ENCODE measurements around the gene UQCC2.

Gene UQCC2

GRCh38 chr6:33723371-33724085 is 12.0 kb upstream of the UQCC2 start:
- TF ChIP-seq POLR2AphosphoS5 (IDR thresholded peaks at IDR 0.05; ENCODE audit: low read depth, low read length): no peak
- TF ChIP-seq SIN3A (IDR thresholded peaks at IDR 0.05; ENCODE audit: borderline replicate concordance, insufficient read depth, low read length): no peak
- no peak for TF ChIP-seq FOXP2 (optimal IDR thresholded peaks at IDR 0.05; ENCODE audit: borderline replicate concordance, extremely low read depth, extremely low read length, insufficient read depth)
- TF ChIP-seq, protein P1, sequence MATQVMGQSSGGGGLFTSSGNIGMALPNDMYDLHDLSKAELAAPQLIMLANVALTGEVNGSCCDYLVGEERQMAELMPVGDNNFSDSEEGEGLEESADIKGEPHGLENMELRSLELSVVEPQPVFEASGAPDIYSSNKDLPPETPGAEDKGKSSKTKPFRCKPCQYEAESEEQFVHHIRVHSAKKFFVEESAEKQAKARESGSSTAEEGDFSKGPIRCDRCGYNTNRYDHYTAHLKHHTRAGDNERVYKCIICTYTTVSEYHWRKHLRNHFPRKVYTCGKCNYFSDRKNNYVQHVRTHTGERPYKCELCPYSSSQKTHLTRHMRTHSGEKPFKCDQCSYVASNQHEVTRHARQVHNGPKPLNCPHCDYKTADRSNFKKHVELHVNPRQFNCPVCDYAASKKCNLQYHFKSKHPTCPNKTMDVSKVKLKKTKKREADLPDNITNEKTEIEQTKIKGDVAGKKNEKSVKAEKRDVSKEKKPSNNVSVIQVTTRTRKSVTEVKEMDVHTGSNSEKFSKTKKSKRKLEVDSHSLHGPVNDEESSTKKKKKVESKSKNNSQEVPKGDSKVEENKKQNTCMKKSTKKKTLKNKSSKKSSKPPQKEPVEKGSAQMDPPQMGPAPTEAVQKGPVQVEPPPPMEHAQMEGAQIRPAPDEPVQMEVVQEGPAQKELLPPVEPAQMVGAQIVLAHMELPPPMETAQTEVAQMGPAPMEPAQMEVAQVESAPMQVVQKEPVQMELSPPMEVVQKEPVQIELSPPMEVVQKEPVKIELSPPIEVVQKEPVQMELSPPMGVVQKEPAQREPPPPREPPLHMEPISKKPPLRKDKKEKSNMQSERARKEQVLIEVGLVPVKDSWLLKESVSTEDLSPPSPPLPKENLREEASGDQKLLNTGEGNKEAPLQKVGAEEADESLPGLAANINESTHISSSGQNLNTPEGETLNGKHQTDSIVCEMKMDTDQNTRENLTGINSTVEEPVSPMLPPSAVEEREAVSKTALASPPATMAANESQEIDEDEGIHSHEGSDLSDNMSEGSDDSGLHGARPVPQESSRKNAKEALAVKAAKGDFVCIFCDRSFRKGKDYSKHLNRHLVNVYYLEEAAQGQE (IDR thresholded peaks at IDR 0.05; ENCODE audit: insufficient read depth in 1 of 2, low read depth in 2 of 2, low read length in 2 of 2): no peak
- TF ChIP-seq TAF1 (IDR thresholded peaks at IDR 0.05; ENCODE audit: borderline replicate concordance, insufficient read depth, low read length): no peak

DNA sequence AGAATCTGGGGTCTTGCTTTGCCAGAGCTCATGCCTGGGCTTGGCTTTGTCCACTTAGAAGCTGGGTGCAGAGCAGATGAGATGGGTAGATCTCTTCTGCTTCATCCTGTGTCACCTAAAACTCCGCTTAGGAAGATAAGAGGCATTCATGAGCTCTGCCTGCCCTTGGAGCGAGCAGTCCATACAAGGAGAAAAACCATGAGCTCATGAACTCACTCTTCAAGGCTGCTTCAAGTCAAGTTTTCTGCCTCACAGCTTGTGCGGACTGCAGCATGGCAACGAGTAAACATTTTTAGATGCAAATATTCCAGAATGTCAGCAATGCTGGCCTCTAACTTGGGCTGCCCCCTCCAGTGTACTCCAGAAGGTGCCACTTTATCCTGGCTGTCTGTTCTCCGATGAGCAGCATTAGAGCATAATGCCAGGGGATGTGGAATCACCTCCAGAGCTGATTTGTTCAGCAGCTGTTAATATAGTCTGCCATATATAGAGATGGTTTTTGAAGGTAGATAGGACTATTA is 10.7 kb upstream of the UQCC2 start:
- TF ChIP-seq, protein P1 (IDR thresholded peaks at IDR 0.05; ENCODE audit: insufficient read depth in 1 of 2, low read depth in 2 of 2, low read length in 2 of 2): no peak
- no peak for TF ChIP-seq SIN3A (IDR thresholded peaks at IDR 0.05; ENCODE audit: borderline replicate concordance, insufficient read depth, low read length)
- no peak for TF ChIP-seq TAF1 (IDR thresholded peaks at IDR 0.05; ENCODE audit: borderline replicate concordance, insufficient read depth, low read length)

DNA sequence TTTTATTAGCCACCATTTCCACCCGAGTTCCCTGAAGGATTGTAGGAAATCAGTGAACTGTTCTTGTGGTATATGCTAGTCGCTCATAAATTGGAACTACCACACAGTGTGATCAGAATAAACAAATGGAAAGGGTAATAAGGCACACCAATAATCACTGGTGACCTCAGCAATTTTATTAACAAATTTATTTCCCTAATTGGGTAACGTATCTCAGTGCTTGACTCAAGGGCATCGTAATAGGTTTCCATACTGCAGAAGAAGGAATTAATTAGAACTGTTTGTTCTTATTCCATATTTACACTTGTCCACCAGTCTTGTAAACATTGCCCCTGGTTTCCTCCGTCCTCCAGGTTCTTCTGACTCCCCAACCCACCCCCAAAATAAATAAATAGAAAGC is 10.0 kb upstream of the UQCC2 start:
- TF ChIP-seq TAF1 (IDR thresholded peaks at IDR 0.05; ENCODE audit: borderline replicate concordance, insufficient read depth, low read length) (no peak), FOXP2 (optimal IDR thresholded peaks at IDR 0.05; ENCODE audit: borderline replicate concordance, extremely low read depth, extremely low read length, insufficient read depth) (no peak), SIN3A (IDR thresholded peaks at IDR 0.05; ENCODE audit: borderline replicate concordance, insufficient read depth, low read length) (no peak), POLR2AphosphoS5 (IDR thresholded peaks at IDR 0.05; ENCODE audit: low read depth, low read length) (no peak)
- TF ChIP-seq, protein P1 (IDR thresholded peaks at IDR 0.05; ENCODE audit: insufficient read depth in 1 of 2, low read depth in 2 of 2, low read length in 2 of 2): no peak

DNA sequence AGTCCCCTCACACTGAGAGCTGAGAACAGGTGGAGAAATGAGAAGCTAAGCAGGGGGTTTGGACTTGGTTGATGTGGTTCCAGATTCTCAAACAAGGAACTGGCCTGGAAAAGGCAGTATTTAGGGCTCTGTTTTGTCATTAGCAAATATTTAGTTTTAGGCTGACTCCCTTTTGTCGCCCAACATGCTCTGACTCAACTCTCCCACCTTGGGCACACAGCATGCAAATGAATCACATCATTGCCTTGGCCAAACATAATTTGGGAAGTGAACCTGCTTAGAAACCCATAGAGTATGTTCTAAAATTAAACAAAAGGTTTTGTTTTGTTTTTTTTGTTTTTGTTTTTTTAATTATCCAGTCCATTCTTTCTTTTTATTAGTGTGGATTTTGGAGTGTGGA is 9.5 kb upstream of the UQCC2 start:
- TF ChIP-seq, protein P1 (IDR thresholded peaks at IDR 0.05; ENCODE audit: insufficient read depth in 1 of 2, low read depth in 2 of 2, low read length in 2 of 2): no peak
- no peak for TF ChIP-seq FOXP2 (optimal IDR thresholded peaks at IDR 0.05; ENCODE audit: borderline replicate concordance, extremely low read depth, extremely low read length, insufficient read depth)
- no peak for TF ChIP-seq TAF1 (IDR thresholded peaks at IDR 0.05; ENCODE audit: borderline replicate concordance, insufficient read depth, low read length)
- no peak for TF ChIP-seq POLR2AphosphoS5 (IDR thresholded peaks at IDR 0.05; ENCODE audit: low read depth, low read length)
- TF ChIP-seq SIN3A (IDR thresholded peaks at IDR 0.05; ENCODE audit: borderline replicate concordance, insufficient read depth, low read length): no peak
